Gastroesophageal sphincter (tissue), 3 donors: Measurements from ENCODE around the gene EFR3B.

ENCODE experiments used
- POLR2AphosphoS5 ChIP-seq: sonication (generic); formaldehyde crosslinking; IDR thresholded peaks from one replicate; pipeline ENCODE4 v1.6.1; 2017; ENCODE audit warnings: antibody characterized with exemption
- TF ChIP-seq, protein P1 (sequence below), 4 experiments: fragments of 200-600 bp in 2 of 4; fragments of 450-650 bp in 2 of 4; sonication (generic) in 1 of 4; IDR thresholded peaks; one replicate each; pipeline ENCODE4 v1.5.1; 2017 to 2019; ENCODE audit warnings: antibody characterized with exemption in 4 of 4, mild to moderate bottlenecking in 2 of 4, moderate library complexity in 2 of 4

DNA sequence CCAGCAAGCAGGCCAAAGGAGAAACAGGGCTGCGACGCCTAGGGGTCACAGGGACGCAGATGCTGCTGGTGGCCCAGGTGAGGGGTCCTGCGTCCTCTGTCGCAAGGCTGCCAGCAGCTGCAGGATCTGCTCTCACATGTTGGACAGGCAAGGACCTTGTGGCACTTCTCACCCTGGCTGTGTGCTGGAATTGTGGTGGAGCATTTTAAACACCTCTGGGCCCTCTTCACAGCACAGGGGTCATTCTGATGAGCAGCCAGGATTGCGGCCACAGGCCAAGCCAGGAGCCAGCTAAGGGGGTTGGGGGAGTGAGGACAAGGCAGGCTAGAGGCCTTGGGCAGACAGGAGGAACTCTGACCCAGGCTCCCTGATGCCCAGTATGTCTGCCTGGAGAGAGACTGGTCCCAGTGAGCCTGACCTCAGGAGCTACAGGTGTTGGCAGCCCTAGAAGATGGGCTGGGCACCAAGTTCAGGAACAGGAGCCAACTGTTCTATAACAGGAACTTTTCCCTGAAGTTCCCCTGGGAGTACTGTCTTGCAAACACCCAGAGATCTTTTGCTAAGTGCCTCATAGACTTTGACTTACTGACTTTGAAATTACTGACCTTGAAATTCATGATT is 40.2 kb downstream of the EFR3B start:
- TF ChIP-seq, protein P1, sequence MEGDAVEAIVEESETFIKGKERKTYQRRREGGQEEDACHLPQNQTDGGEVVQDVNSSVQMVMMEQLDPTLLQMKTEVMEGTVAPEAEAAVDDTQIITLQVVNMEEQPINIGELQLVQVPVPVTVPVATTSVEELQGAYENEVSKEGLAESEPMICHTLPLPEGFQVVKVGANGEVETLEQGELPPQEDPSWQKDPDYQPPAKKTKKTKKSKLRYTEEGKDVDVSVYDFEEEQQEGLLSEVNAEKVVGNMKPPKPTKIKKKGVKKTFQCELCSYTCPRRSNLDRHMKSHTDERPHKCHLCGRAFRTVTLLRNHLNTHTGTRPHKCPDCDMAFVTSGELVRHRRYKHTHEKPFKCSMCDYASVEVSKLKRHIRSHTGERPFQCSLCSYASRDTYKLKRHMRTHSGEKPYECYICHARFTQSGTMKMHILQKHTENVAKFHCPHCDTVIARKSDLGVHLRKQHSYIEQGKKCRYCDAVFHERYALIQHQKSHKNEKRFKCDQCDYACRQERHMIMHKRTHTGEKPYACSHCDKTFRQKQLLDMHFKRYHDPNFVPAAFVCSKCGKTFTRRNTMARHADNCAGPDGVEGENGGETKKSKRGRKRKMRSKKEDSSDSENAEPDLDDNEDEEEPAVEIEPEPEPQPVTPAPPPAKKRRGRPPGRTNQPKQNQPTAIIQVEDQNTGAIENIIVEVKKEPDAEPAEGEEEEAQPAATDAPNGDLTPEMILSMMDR (IDR thresholded peaks at IDR 0.05) = no peak
- no peak for TF ChIP-seq POLR2AphosphoS5
